ENCODE results near the gene SEC16A. TPM values are rescaled to one million over a fixed set of nuclear protein-coding genes. Genes with fewer than 3 reads are reported as not detected.

SEC16A gene
- total RNA-seq, 4 donors from 2014 or later, result 63.5 to 80.8 (median 74.6) TPM

- peaks cover 0 to 42% (median 0%) of the 10 kb centered on the region in 3 donors for H3K36me3 ChIP-seq
- TF ChIP-seq, protein P1, sequence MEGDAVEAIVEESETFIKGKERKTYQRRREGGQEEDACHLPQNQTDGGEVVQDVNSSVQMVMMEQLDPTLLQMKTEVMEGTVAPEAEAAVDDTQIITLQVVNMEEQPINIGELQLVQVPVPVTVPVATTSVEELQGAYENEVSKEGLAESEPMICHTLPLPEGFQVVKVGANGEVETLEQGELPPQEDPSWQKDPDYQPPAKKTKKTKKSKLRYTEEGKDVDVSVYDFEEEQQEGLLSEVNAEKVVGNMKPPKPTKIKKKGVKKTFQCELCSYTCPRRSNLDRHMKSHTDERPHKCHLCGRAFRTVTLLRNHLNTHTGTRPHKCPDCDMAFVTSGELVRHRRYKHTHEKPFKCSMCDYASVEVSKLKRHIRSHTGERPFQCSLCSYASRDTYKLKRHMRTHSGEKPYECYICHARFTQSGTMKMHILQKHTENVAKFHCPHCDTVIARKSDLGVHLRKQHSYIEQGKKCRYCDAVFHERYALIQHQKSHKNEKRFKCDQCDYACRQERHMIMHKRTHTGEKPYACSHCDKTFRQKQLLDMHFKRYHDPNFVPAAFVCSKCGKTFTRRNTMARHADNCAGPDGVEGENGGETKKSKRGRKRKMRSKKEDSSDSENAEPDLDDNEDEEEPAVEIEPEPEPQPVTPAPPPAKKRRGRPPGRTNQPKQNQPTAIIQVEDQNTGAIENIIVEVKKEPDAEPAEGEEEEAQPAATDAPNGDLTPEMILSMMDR (IDR thresholded peaks at IDR 0.05), result no peak
- no peak for TF ChIP-seq POLR2A (IDR thresholded peaks at IDR 0.05)
- peaks cover 0 to 33% (median 17%) of the 10 kb centered on the region in 4 donors for H3K4me1 ChIP-seq
- no peaks in the 10 kb centered on the region for H3K27me3 ChIP-seq
- peak overlapping the region; percentile 75 to 87 (median 78) for H3K27ac ChIP-seq
- peak; percentile 51 to 64 (median 56) for DNase-seq
- H3K4me3 ChIP-seq, result peak overlapping the region; percentile 94 to 99 (median 96)
- no peaks in the 10 kb centered on the region for H3K9me3 ChIP-seq
These were observed 44.0 kb downstream of the SEC16A start for GRCh38 chr9:136438548-136439480.

GRCh38 chr9:136437839-136438547 lies 44.8 kb downstream of the SEC16A start:
- peaks cover 0 to 40% (median 0%) of the 10 kb centered on the region in 3 donors for H3K36me3 ChIP-seq
- no peaks in the 10 kb centered on the region for H3K9me3 ChIP-seq
- H3K27me3 ChIP-seq, result no peaks in the 10 kb centered on the region
- peak overlapping the region; percentile 94 to 99 (median 96) for H3K4me3 ChIP-seq
- peak overlapping the region in 1 of 4 donors; percentile 87 for H3K27ac ChIP-seq
- no peak for TF ChIP-seq POLR2A (IDR thresholded peaks at IDR 0.05)
- TF ChIP-seq, protein P1 (IDR thresholded peaks at IDR 0.05), result no peak
- DNase-seq, result no peak
- H3K4me1 ChIP-seq, result peaks cover 0 to 33% (median 17%) of the 10 kb centered on the region in 4 donors

- DNase-seq, result no peak
- H3K9me3 ChIP-seq, result no peaks in the 10 kb centered on the region
- no peak for TF ChIP-seq POLR2A (IDR thresholded peaks at IDR 0.05)
- TF ChIP-seq, protein P1 (IDR thresholded peaks at IDR 0.05), result no peak
- peaks cover 0 to 33% (median 17%) of the 10 kb centered on the region in 4 donors for H3K4me1 ChIP-seq
- peaks cover 0 to 39% (median 0%) of the 10 kb centered on the region in 3 donors for H3K36me3 ChIP-seq
- no peak overlapping the region for H3K27ac ChIP-seq
- H3K4me3 ChIP-seq, result peak overlapping the region in 1 of 4 donors; percentile 94
- H3K27me3 ChIP-seq, result no peaks in the 10 kb centered on the region
These were observed 45.4 kb downstream of the SEC16A start for GRCh38 chr9:136437430-136437829.

GRCh38 chr9:136436055-136436634 lies 46.7 kb downstream of the SEC16A start:
- H3K36me3 ChIP-seq, result peaks cover 0 to 34% (median 0%) of the 10 kb centered on the region in 3 donors
- H3K4me3 ChIP-seq, result no peak overlapping the region
- no peak for DNase-seq
- H3K4me1 ChIP-seq, result peaks cover 0 to 33% (median 17%) of the 10 kb centered on the region in 4 donors
- no peaks in the 10 kb centered on the region for H3K27me3 ChIP-seq
- H3K27ac ChIP-seq, result no peak overlapping the region
- H3K9me3 ChIP-seq, result no peaks in the 10 kb centered on the region
- TF ChIP-seq POLR2A (IDR thresholded peaks at IDR 0.05), result no peak
- TF ChIP-seq, protein P1 (IDR thresholded peaks at IDR 0.05), result no peak

- Histone ChIP-seq H3K36me3 (peaks cover 0 to 39% (median 0%) of the 10 kb centered on the region in 3 donors), H3K27ac (no peak overlapping the region), H3K9me3 (no peaks in the 10 kb centered on the region), H3K27me3 (no peaks in the 10 kb centered on the region), H3K4me1 (peaks cover 0 to 27% (median 15%) of the 10 kb centered on the region in 4 donors), H3K4me3 (no peak overlapping the region)
- DNase-seq, result no peak
- no peak for TF ChIP-seq POLR2A (IDR thresholded peaks at IDR 0.05)
- TF ChIP-seq, protein P1 (IDR thresholded peaks at IDR 0.05), result no peak
These were observed 48.2 kb downstream of the SEC16A start for GRCh38 chr9:136434580-136435169.

All from Peyer's patch (tissue), 4 donors.